MM.1S (cell line): ENCODE results near the gene CDS2.

Experiments used
- CTCF ChIP-seq: fragments of 300-600 bp; sonication (generic); IDR thresholded peaks from 2 replicates; pipeline ENCODE4 v1.5.1; 2016; ENCODE audit warnings: antibody characterized with exemption, low read length, mixed read lengths
- EZH2 ChIP-seq: fragments of 300-600 bp; sonication (generic); optimal IDR thresholded peaks from 2 replicates; pipeline ENCODE3; 2017; ENCODE audit warnings: low read depth, mild to moderate bottlenecking, antibody characterized with exemption, low read length, mixed read lengths
- EZH2phosphoT487 ChIP-seq: fragments of 300-600 bp; sonication (generic); IDR thresholded peaks from 2 replicates; pipeline ENCODE4 v1.6.1; 2018; ENCODE audit warnings: antibody characterized with exemption, low read length

DNA sequence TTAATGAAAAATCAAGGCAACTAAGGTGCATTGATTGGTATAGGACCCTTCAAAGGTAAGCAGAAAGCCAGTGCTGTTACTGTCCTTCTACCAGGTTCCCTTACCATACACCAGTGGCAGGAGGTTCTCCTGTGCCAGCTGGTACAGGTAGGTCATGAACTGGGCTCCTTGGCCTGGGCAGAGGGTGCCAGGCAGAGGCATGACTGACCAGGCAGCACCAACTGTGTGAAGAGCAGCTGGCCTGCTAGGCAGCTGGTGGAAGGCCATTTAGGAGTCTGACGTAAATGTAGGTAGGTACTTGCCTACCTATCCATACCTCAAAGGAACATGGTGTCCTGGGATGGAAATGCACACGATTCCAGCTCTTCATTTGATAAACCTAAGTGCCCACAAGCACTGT is 30.3 kb upstream of the CDS2 start:
- TF ChIP-seq CTCF, result no peak
- TF ChIP-seq EZH2, result no peak
- no peak for TF ChIP-seq EZH2phosphoT487
